GM13977 (cell line): ENCODE measurements around the gene SELENOP.
"Not testable (repeated sequence)": the region's sequence is repeated elsewhere in the genome, so short reads cannot be mapped to it uniquely, and the experiment has no call there.

Experiments
- DNase-seq: peaks from one replicate; pipeline ENCODE4 v3.0.0; 2012; ENCODE audit warnings: low spot score
- in situ Hi-C: fragments of 300-500 bp; cut with MboI; formaldehyde crosslinking; loops from one replicate; pipeline ENCODE4 v1.12.0; 2022; ENCODE audit warnings: low sequenced_read_pairs, low pct_unique_long_range_greater_than_20kb, mixed read lengths, inconsistent platforms; ENCODE audit not compliant: unreplicated experiment
- TF ChIP-seq, protein P1 (sequence below): IDR thresholded peaks from 2 replicates; pipeline ENCODE4 v1.5.1; 2012; ENCODE audit warnings: mild to moderate bottlenecking, control low read depth; ENCODE audit not compliant: insufficient read depth; ENCODE audit errors: extremely low read depth, missing control alignments

The SELENOP gene

DNA sequence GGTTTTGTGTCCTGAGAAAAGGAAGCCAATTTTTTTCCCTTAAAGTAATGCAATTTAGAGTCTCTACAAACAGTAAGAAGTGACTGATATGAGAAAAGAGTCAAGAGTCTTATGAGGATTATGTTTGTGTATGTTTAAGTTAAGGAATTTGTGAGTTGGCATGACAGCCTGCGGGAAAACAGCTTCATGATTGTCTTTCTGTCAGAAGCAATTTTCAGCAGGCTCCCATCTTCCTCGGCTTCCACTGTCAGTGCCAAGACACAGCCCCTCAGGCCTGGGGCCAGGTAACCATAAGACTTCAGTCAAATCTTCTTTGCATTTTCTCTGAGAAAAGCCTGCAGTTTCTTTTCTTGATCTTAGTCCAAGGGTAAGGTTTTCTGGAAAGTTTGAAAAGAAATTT is 17.0 kb upstream of the SELENOP start:
- in situ Hi-C loops = no loop called here
- no peak for DNase-seq
- TF ChIP-seq, protein P1, sequence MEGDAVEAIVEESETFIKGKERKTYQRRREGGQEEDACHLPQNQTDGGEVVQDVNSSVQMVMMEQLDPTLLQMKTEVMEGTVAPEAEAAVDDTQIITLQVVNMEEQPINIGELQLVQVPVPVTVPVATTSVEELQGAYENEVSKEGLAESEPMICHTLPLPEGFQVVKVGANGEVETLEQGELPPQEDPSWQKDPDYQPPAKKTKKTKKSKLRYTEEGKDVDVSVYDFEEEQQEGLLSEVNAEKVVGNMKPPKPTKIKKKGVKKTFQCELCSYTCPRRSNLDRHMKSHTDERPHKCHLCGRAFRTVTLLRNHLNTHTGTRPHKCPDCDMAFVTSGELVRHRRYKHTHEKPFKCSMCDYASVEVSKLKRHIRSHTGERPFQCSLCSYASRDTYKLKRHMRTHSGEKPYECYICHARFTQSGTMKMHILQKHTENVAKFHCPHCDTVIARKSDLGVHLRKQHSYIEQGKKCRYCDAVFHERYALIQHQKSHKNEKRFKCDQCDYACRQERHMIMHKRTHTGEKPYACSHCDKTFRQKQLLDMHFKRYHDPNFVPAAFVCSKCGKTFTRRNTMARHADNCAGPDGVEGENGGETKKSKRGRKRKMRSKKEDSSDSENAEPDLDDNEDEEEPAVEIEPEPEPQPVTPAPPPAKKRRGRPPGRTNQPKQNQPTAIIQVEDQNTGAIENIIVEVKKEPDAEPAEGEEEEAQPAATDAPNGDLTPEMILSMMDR = no peak

DNA sequence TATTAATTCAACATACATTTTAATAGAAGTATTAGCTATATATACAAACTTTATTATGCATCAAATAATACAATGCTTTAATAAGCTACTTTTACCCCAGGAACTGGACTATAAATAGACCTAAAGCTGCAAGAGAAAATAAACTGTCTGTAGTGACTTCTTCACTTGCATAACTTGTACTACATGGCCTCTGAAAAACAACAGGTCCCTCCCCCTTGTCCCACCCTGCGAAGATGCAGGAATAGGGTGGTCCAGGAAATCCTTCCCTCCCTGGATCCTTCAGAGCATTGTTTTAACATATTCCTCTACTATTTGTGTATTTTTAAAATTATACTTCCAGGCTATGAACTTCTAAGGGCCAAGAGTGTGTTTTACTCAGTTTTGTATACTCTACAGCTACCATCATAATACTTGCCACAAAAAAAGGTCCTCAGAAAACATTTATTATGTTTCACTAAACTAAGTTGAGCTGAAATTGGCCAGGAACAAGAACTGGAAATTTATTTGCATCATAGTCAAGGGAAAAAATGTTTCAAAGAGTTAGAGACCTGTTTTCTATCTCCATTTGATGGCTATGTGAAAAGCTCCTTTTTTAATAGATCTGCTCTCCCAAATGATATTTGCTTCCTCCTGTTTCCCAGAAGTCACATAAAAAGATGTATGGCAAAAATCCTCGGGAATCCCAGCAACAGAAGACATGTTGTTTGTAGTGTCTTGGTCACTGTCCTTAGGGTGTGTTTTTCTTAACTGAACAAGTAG is 15.2 kb upstream of the SELENOP start:
- DNase-seq = no peak
- TF ChIP-seq, protein P1 = no peak
- in situ Hi-C loops = no loop called here

DNA sequence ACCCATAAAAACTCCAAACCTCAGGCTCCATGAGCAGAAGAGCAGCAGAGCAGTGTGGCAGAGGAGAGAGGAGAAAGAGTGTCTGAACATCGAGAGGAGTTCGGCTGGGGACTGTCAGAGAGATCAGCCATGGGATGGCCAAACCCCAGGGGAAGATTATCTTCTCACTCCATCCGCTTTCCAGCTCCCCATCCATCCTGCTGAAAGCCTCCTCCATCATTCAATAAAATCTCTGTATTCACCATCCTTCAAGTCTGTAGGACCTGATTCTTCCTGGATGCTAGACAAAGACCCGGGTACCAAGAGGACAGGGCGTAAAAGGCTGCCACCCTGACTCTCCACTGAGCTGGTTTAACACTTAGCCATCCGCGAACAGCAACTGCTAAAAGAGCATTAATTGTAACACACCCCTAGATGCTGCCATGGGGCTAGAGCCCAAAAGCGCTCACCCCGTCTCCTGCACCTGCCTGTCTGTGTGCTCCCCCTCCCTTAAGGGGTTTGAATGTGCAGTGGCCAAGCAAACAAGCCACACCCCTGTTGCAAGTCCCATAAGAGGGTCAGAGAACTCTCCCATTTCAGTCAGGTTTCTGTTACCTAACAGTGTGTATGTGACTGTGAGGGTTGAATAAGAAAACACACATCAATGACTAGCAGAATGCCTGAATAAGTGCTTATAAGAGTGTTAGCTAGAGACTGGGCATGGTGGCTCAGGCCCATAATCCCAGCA is 13.9 kb upstream of the SELENOP start:
- in situ Hi-C loops = no loop called here
- DNase-seq = no peak
- TF ChIP-seq, protein P1 = no peak

DNA sequence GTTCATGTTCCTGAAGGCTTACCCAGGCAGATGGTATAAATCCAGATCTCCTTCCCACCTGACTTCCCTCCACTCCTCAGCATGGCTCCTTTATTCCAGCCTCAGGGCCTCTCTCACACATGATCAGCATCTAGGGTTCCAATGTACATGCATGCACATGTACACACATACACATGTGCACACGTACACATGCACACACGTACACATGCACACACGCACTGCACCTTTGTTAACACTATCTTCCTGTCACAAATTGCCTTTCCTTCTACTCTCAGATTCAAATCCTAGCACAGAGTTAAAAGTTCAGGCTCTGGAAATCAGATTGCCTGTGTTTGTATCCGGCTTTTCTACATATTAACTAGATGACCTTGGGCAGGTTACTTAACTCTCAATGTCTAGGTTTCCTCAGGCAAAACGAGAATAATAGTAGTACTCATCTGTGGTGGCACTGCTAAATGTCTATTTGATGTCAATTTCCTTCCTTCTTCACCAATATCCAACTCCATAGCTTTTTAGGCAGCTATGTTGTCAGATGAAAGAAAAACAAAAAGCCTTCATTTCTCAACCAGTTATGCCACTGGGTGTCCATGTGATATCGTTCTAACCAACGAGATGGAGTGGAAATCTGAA is 12.8 kb upstream of the SELENOP start:
- TF ChIP-seq, protein P1 = no peak
- no peak for DNase-seq
- in situ Hi-C loops = no loop called here

DNA sequence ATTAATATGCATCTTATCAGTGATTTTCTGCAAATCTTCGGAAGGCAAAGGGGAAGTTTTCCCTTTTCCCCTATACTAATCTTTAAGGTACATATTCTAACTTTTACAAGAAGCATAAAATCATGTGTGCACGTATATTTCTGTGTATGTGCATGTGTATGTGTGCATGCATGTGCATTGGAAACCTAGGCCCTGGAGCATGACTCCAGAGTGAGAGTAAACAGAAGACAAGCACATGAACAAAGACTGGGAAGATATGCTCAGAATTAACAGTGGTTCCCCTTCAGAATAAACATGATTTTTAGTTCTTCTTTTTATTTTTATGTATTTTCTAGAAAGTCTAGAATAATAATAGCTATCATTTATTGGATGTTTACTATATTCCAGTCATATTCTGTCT is 10.9 kb upstream of the SELENOP start:
- in situ Hi-C loops = no loop called here
- DNase-seq = no peak
- TF ChIP-seq, protein P1 = no peak

DNA sequence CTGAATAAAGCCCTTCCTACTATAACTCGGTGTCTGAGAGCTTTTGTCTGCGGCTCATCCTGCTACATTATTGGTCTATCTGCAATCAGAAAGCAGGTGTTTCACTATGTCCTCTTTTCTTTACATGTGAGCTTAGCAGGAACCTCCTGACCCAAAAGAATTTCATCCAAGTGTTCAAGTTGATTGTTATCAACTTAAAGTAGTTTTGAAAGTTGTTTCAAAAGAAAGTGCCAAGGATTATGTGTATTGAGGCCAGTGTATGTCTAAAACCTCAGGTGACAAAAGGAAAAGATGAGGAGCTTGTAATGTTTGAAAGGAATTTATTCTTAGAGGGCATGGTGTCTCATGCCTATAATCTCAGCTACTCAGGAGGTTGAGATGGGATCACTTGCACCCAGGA is 8.1 kb upstream of the SELENOP start:
- TF ChIP-seq, protein P1 = no peak
- no peak for DNase-seq
- in situ Hi-C loops = no loop called here

DNA sequence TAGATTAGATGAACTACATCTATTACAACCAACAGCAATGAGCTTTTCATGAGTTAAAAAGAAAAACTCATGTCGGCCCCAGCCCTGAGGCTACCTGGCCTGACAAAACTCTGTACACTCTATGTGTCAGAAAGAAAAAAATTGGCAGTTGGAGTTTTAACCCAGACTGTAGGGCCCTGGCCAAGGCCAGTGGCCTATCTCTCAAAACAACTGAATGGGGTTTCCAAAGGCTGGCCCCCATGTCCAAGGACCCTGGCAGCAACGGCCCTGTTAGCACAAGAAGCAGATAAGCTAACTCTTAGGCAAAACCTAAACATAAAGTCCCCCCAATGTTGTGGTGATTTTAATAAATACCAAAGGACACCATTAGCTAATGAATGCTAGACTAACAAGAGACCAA is 4.9 kb upstream of the SELENOP start:
- DNase-seq, in situ Hi-C loops: not testable (repeated sequence)
